Activated naive CD8-positive, alpha-beta T cell (primary cell): ENCODE measurements around the gene VAV1.
"Not testable (repeated sequence)": the region's sequence is repeated elsewhere in the genome, so short reads cannot be mapped to it uniquely, and the experiment has no call there.

Source experiments
- H3K27ac Mint-ChIP-seq: one replicate; pipeline ENCODE4 v1.8.0; 2021; ENCODE audit warnings: mixed read lengths
- H3K27me3 Mint-ChIP-seq: one replicate; pipeline ENCODE4 v1.8.0; 2021; ENCODE audit warnings: mixed read lengths
- H3K36me3 Mint-ChIP-seq: one replicate; pipeline ENCODE4 v1.8.0; 2021; ENCODE audit warnings: mixed read lengths
- H3K4me1 Mint-ChIP-seq: one replicate; pipeline ENCODE4 v1.8.0; 2021; ENCODE audit warnings: low read depth, mixed read lengths
- H3K4me3 Mint-ChIP-seq: one replicate; pipeline ENCODE4 v1.8.0; 2021; ENCODE audit warnings: mild to moderate bottlenecking, mixed read lengths
- H3K9me3 Mint-ChIP-seq: one replicate; pipeline ENCODE4 v1.8.0; 2021; ENCODE audit warnings: low read depth, mixed read lengths

The VAV1 gene

GRCh38 chr19:6848986-6849385 lies 76.5 kb downstream of the VAV1 start:
- Mint-ChIP-seq H3K4me1 (no peaks in the 10 kb centered on the region), H3K4me3 (no peak overlapping the region), H3K9me3 (no peaks in the 10 kb centered on the region), H3K27me3 (no peaks in the 10 kb centered on the region), H3K36me3 (peaks cover 4% of the 10 kb centered on the region), H3K27ac (no peak overlapping the region)

GRCh38 chr19:6849876-6850275 lies 77.4 kb downstream of the VAV1 start:
- H3K9me3 Mint-ChIP-seq = no peaks in the 10 kb centered on the region
- peaks cover 3% of the 10 kb centered on the region for H3K36me3 Mint-ChIP-seq
- H3K4me1 Mint-ChIP-seq = no peaks in the 10 kb centered on the region
- no peak overlapping the region for H3K27ac Mint-ChIP-seq
- no peaks in the 10 kb centered on the region for H3K27me3 Mint-ChIP-seq
- H3K4me3 Mint-ChIP-seq = no peak overlapping the region

- Mint-ChIP-seq H3K27ac (no peak overlapping the region), H3K4me3 (no peak overlapping the region)
These were observed 78.9 kb downstream of the VAV1 start for GRCh38 chr19:6851359-6851758.

GRCh38 chr19:6852001-6852400 lies 79.5 kb downstream of the VAV1 start:
- Mint-ChIP-seq H3K4me1 (no peaks in the 10 kb centered on the region), H3K4me3 (no peak overlapping the region), H3K9me3 (no peaks in the 10 kb centered on the region), H3K27ac (peak overlapping the region; percentile 54), H3K36me3 (peaks cover 8% of the 10 kb centered on the region), H3K27me3 (no peaks in the 10 kb centered on the region)

More at GRCh38 chr19:6851359-6851758, 78.9 kb downstream of the VAV1 start:
- H3K4me1 Mint-ChIP-seq = no peaks in the 10 kb centered on the region
- H3K36me3 Mint-ChIP-seq = peaks cover 8% of the 10 kb centered on the region
- no peaks in the 10 kb centered on the region for H3K9me3 Mint-ChIP-seq
- no peaks in the 10 kb centered on the region for H3K27me3 Mint-ChIP-seq

DNA sequence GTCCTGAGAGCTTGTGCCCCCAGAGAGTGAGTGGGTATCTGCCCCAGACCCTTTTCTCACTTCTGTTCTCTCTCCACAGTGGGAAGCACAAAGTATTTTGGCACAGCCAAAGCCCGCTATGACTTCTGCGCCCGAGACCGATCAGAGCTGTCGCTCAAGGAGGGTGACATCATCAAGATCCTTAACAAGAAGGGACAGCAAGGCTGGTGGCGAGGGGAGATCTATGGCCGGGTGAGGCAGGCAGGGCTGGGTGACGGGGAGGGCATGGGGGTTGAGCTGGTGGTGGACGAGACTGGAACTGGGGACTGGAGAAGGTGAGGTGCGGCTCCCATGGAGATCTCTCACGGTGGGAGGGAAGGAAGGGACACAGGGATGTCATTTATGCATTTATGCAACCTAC lies 81.4 kb downstream of the VAV1 start:
- Mint-ChIP-seq H3K4me1 (no peaks in the 10 kb centered on the region), H3K27ac (peak overlapping the region; percentile 61), H3K9me3 (no peaks in the 10 kb centered on the region), H3K27me3 (no peaks in the 10 kb centered on the region), H3K4me3 (no peak overlapping the region), H3K36me3 (peaks cover 8% of the 10 kb centered on the region)

DNA sequence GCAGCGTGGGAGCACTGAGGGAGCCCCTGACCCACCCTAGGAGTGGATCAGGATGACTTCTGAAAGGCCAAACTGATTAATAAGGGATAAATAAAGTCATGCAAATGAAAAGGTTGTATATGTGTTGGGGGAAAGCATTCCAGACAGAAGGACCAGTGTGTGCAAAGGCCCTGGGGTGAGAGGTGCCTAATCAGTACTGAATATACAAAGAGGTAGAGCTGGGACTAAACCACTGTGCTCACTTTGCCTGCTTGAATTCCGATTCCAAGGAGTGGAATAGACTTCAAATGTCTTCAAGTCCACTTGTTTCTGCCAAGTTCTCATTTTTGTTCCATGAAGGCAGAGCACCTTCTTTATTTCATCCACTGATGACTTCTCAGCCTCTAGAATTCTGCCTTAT lies 82.2 kb downstream of the VAV1 start:
- Mint-ChIP-seq H3K36me3 (peaks cover 8% of the 10 kb centered on the region), H3K27me3 (no peaks in the 10 kb centered on the region), H3K4me1 (no peaks in the 10 kb centered on the region), H3K4me3 (no peak overlapping the region), H3K9me3 (no peaks in the 10 kb centered on the region), H3K27ac (peak overlapping the region; percentile 41)

DNA sequence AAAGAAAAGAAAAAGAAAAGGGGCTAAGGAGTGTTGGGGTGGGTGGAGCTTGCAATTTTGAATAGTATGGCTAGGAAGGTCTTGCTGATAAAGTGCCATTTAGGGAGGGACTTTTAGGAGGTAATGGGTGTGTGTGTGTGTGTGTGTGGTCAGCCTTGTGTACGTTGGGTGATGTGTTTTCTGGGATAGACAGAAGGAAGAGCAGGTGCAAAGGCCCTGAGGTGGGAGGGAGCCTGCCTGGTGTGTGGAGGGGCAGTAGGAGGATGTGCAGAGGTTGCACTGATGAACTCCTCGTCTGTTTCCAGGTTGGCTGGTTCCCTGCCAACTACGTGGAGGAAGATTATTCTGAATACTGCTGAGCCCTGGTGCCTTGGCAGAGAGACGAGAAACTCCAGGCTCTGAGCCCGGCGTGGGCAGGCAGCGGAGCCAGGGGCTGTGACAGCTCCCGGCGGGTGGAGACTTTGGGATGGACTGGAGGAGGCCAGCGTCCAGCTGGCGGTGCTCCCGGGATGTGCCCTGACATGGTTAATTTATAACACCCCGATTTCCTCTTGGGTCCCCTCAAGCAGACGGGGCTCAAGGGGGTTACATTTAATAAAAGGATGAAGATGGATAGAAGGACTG lies 84.4 kb downstream of the VAV1 start:
- Mint-ChIP-seq H3K27me3 (no peaks in the 10 kb centered on the region), H3K27ac (no peak overlapping the region), H3K4me1 (peaks cover 3% of the 10 kb centered on the region)

GRCh38 chr19:6861683-6862286 lies 89.3 kb downstream of the VAV1 start:
- H3K27me3 Mint-ChIP-seq = no peaks in the 10 kb centered on the region
- H3K27ac Mint-ChIP-seq = peak overlapping the region; percentile 64
- no peak overlapping the region for H3K4me3 Mint-ChIP-seq

More for the DNA sequence above, 84.4 kb downstream of the VAV1 start:
- Mint-ChIP-seq H3K9me3 (no peaks in the 10 kb centered on the region), H3K36me3 (peaks cover 8% of the 10 kb centered on the region), H3K4me3 (no peak overlapping the region)

GRCh38 chr19:6862673-6863078 lies 90.2 kb downstream of the VAV1 start:
- Mint-ChIP-seq H3K9me3 (no peaks in the 10 kb centered on the region), H3K36me3 (no peaks in the 10 kb centered on the region), H3K27ac (peak overlapping the region; percentile 77), H3K4me3 (peak overlapping the region; percentile 89), H3K27me3 (no peaks in the 10 kb centered on the region), H3K4me1 (peaks cover 15% of the 10 kb centered on the region)

More at GRCh38 chr19:6861683-6862286, 89.3 kb downstream of the VAV1 start:
- Mint-ChIP-seq H3K9me3 (no peaks in the 10 kb centered on the region), H3K36me3 (no peaks in the 10 kb centered on the region), H3K4me1 (peaks cover 15% of the 10 kb centered on the region)

- Mint-ChIP-seq H3K27ac (no peak overlapping the region), H3K9me3 (no peaks in the 10 kb centered on the region), H3K36me3 (no peaks in the 10 kb centered on the region), H3K4me1 (peaks cover 26% of the 10 kb centered on the region), H3K4me3 (no peak overlapping the region), H3K27me3 (no peaks in the 10 kb centered on the region)
These were observed 91.9 kb downstream of the VAV1 start for GRCh38 chr19:6864325-6864940.

DNA sequence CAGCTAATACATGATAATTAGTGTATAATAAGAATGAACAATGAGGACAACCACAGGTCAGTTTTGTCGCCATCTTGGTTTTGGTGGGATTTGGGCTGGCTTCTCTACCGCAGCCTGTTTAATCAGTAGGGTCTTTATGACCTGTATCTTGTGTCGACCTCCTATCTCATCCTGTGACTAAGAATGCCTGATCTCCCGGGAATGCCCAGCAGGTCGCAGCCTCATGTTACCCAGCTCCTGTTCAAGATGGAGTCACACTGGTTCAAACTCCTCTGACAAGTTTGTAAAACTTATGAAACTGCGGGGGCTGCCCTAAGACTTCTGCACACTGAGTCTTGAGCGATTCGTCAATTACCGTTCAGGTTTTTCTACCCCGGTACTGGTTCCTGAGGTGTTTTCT lies 93.3 kb downstream of the VAV1 start:
- Mint-ChIP-seq H3K4me1 (peaks cover 30% of the 10 kb centered on the region), H3K27ac (no peak overlapping the region), H3K9me3 (no peaks in the 10 kb centered on the region), H3K27me3 (no peaks in the 10 kb centered on the region), H3K4me3 (no peak overlapping the region), H3K36me3 (no peaks in the 10 kb centered on the region)

GRCh38 chr19:6866741-6867151 lies 94.2 kb downstream of the VAV1 start:
- Mint-ChIP-seq H3K9me3 (no peaks in the 10 kb centered on the region), H3K27ac (peak overlapping the region; percentile 4), H3K27me3 (no peaks in the 10 kb centered on the region), H3K36me3 (no peaks in the 10 kb centered on the region), H3K4me1 (peaks cover 28% of the 10 kb centered on the region), H3K4me3 (no peak overlapping the region)

- peaks cover 18% of the 10 kb centered on the region for H3K4me1 Mint-ChIP-seq
- no peak overlapping the region for H3K4me3 Mint-ChIP-seq
- H3K27me3 Mint-ChIP-seq = no peaks in the 10 kb centered on the region
- no peaks in the 10 kb centered on the region for H3K36me3 Mint-ChIP-seq
- no peak overlapping the region for H3K27ac Mint-ChIP-seq
- no peaks in the 10 kb centered on the region for H3K9me3 Mint-ChIP-seq
These were observed 95.8 kb downstream of the VAV1 start for GRCh38 chr19:6868351-6868750.

- not testable (repeated sequence) for H3K4me3 Mint-ChIP-seq, H3K27me3 Mint-ChIP-seq, H3K9me3 Mint-ChIP-seq, H3K27ac Mint-ChIP-seq, H3K36me3 Mint-ChIP-seq
- peaks cover 15% of the 10 kb centered on the region for H3K4me1 Mint-ChIP-seq
These were observed 96.8 kb downstream of the VAV1 start for GRCh38 chr19:6869151-6869882.
